ENCODE data around the gene VAV2.
"Not testable (repeated sequence)": the region's sequence is repeated elsewhere in the genome, so short reads cannot be mapped to it uniquely, and the experiment has no call there.

VAV2 gene

GRCh38 chr9:133968428-133968827, 23.7 kb downstream of the VAV2 start:
- no peak for DNase-seq

GRCh38 chr9:133967024-133967741, 24.9 kb downstream of the VAV2 start:
- no peak for DNase-seq

DNA sequence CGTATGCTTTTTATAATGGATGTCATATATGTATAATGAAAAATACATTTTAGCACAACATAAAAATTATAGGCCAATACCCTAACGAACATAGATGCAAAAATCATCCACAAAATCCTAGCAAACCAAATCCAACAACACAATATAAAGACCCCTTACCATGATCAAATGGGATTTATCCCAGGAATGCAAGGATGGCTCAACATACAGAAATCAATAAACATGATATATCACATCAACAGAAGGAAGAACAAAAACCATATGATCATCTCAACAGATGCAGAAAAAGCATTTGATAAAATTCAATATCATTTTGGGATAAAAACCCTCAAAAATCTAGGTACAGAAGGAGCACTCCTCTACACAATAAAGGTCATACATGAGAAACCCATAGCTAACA, 27.7 kb downstream of the VAV2 start:
- DNase-seq: no peak

GRCh38 chr9:133963166-133963565, 29.0 kb downstream of the VAV2 start:
- DNase-seq: no peak

- DNase-seq: no peak
Measured at GRCh38 chr9:133962341-133962740, 29.8 kb downstream of the VAV2 start.

- DNase-seq: peak in 1 of 4 experiments; percentile 14
Measured at GRCh38 chr9:133961226-133962165, 30.6 kb downstream of the VAV2 start.

DNA sequence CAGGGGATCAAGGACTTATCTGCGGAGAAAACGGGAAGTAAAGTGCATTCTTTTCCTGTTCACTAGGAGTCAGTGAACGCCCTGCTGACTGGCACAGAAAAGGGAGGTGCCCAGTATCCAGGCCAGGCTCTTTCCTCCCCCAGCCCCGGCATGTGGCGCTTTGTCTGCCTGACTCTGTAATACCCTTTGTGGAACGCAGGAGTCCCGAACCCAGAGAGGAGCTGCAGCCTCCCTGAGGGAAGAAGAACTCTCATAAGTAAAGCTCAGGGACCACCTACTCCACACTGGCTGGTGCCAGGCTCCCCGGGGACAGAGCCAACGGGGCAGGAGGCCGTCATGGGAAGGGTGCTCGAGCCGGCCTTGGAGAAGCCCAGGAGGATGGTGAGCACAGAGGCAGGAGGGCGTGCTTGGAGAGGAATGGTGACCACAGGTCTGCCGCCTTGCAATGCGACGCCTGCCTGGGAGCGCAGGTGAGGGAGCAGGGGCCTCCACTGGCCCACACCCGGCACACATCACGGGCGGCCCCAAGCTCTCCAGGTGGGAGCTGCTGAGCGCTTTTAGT, 31.5 kb downstream of the VAV2 start:
- peak; percentile 70 to 84 (median 78) for DNase-seq

DNA sequence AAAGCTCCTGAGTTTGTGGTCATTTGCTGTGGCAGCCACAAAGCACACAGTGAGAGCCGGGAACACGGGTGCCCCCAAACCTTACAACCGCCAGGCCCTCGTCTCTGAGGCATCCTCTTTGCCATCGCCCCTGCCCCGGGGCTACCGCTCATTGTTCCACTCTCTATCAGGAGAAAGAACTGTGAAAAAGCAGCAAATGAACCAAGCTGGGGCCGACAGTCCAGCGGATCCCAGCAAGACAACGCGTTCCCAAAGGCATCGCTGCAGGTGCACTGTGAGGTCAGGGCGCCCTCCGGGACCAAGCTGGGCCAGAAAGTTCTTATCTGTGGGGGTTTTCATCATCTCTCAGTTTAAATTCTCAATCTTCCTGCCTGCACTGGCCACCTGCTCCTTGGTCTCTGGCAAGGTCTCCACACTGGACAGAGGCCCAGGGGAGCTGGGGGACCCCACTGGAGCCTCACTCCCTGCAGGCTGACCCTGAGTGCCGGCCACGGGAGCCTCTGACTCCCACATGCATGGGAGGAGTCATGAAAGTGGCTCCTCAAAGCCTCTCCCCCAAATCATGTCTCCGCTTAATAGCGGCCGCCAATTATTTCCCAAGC, 32.1 kb downstream of the VAV2 start:
- no peak for DNase-seq

DNA sequence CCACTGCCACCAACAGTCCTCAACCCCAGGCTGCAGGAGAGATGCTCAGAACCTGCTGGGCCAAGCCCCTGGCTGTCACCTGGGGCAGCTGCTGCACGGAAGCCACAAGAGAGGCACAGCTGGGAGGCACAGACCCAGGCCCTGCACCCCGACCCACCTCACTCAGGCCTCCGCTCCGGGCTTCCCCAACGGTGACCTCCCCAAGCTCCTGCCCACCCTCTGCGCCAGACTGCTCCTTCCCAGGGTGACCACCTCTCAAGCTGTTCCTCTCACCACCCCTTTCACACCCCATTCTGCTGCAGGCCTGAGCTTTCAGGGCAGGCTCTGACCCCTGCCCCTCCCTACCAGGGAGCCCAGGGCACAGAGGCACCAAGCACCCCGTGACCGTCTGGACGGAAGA, 33.0 kb downstream of the VAV2 start:
- DNase-seq: no peak

- DNase-seq: no peak
Measured at GRCh38 chr9:133958756-133959155, 33.4 kb downstream of the VAV2 start.

DNA sequence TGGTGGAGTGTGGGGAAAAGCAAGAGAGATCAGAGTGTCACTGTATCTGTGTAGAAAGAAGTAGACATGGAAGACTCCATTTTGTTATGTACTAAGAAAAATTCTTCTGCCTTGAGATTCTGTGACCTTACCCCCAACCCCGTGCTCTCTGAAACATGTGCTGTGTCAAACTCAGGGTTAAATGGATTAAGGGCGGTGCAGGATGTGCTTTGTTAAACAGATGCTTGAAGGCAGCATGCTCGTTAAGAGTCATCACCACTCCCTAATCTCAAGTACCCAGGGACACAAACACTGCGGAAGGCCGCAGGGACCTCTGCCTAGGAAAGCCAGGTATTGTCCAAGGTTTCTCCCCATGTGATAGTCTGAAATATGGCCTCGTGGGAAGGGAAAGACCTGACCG, 34.4 kb downstream of the VAV2 start:
- not testable (repeated sequence) for DNase-seq

GRCh38 chr9:133957328-133957727, 34.8 kb downstream of the VAV2 start:
- no peak for DNase-seq

DNA sequence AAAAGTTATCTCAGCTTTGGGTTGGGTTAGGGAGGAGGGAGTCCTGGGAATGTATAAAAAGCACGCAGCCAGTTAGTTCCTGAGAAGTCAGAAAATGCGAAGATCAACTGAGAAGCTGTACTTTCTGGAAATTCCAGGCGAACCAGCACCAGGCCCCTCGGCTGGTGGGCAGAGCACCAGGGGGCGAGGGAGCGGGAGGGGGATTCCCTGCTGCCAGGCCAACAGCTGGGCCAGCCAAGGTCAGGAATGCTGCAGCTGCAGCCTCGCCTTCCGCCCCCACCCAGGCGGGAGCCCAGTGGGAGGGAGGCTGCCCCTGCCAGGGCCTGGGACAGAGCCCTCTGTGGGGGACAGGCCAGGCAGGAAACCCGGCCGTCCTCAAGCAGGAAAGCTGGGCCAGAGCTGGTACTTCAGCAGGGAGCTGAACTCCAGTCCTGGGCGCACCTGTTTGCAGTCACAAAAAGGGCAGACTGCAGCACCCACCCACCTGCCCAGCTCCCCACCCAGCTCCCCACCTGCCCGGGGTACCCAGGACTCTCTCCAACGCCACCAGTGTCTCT, 35.5 kb downstream of the VAV2 start:
- DNase-seq: no peak

GRCh38 chr9:133955821-133956411, 36.2 kb downstream of the VAV2 start:
- peak; percentile 15 to 45 (median 32) for DNase-seq

GRCh38 chr9:133954862-133955529, 37.1 kb downstream of the VAV2 start:
- peak in 1 of 4 experiments; percentile 20 for DNase-seq

DNA sequence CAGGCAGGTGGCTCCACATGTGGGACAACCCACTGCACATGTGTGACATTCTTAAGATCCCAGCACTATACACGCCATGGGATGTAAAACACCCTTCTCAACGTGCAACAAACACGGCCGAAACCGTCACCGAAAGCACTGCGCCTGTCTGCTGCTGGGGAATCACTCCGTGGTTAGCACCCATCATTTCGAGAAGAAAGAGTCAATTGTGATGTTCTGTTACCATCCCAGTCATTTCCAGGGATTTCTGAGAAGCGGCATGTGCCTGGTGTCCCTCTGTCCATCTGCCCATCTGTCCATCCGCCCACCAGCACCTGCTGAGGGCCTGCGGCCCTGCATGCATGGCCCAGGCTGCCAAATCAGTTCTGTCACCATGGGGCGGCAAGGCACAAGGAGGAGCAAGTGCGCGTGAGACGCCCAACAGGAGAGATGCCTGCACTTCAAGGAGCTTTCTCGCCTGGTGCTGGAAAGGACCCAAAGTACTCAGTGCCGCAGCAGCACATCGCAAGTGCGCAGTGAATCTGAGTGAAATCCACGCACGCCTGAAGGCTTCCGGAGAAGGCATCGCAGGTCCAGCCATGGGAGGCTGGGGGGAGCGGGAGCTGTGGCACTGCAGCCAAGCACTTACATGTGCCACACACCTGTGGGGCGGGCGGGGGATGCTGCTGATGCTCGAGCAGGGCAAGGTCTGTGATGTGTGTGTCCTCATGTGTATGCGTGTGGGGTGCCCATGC, 38.0 kb downstream of the VAV2 start:
- no peak for DNase-seq

GRCh38 chr9:133953621-133953975, 38.5 kb downstream of the VAV2 start:
- DNase-seq: no peak

- no peak for DNase-seq
Measured at GRCh38 chr9:133952598-133953550, 39.2 kb downstream of the VAV2 start.

DNA sequence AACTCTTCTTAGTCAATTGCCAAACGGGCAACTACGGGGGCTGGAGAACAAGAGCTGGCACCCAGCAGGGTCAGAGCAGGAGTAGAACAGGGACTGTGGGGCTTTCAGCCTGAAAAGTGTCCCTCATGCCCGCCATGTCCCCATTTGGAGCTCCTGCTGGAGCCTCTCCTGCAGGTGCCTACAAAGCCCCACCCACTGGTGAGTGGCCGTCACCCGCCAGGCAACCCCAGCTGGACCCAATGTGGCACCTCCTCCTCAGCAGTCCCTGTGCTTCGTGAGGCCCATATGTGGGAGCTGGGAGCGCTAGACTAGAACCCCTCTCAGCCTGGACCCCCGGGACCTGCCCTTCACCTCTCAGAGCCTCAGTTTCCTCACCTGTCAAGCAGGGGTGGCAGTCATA, 40.9 kb downstream of the VAV2 start:
- DNase-seq: no peak

DNA sequence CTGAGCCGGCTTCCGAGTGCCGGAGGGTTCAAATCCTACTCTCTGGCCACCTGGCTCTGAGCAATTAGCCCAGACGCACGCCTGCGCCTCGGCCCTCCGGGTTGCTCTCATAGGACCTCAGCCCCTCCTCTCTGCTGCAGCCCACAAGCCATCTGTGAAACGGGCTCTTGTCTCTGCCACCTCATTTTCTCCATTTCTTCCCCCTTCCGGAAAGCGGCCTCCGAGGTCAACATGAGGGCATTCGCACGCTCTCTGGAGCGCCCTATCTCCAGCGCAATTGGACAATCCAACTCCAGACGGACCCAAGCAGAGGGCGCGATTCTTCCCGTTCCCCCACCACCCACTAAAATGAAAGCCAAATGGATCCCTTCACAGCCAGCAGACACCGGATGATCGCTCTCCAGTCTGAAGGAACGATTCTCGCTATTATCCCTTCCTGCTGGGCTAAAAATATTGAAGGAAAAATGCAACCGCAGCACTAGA, 41.5 kb downstream of the VAV2 start:
- DNase-seq: no peak

All from suppressor macrophage (primary cell).